Measurements from ENCODE around the gene TMEFF2. TPM values are rescaled to one million over a fixed set of nuclear protein-coding genes. Genes with fewer than 3 reads are reported as not detected.

The TMEFF2 gene
- total RNA-seq, 1 experiment from 2014 or later = not detected

- BruUV-seq (replicated peaks) = no TSS peak
- intact Hi-C loops (cut with micrococcal nuclease; ENCODE audit: unreplicated experiment) = no loop called here
- H3K4me3 Mint-ChIP-seq (ENCODE audit: low read depth, unreplicated experiment) = no peak overlapping the region
- no peaks in the 10 kb centered on the region for H3K4me1 Mint-ChIP-seq (ENCODE audit: low read depth, unreplicated experiment)
- DNase-seq = no peak
- TF ChIP-seq CTCF (IDR thresholded peaks at IDR 0.05; ENCODE audit: unreplicated experiment) = no peak
- no peaks in the 10 kb centered on the region for H3K36me3 Mint-ChIP-seq (ENCODE audit: insufficient read depth, unreplicated experiment)
- H3K27ac Mint-ChIP-seq (ENCODE audit: unreplicated experiment) = no peak overlapping the region
- CTCF ChIA-PET = no interaction called here
- H3K27me3 Mint-ChIP-seq (ENCODE audit: unreplicated experiment) = no peaks in the 10 kb centered on the region
- no peaks in the 10 kb centered on the region for H3K9me3 Mint-ChIP-seq (ENCODE audit: low read depth, unreplicated experiment)
Observed at GRCh38 chr2:192128655-192129054, 66.1 kb downstream of the TMEFF2 start.

GRCh38 chr2:192127434-192127833 lies 67.3 kb downstream of the TMEFF2 start:
- Mint-ChIP-seq H3K9me3 (ENCODE audit: low read depth, unreplicated experiment) (no peaks in the 10 kb centered on the region), H3K27ac (ENCODE audit: unreplicated experiment) (no peak overlapping the region), H3K4me1 (ENCODE audit: low read depth, unreplicated experiment) (no peaks in the 10 kb centered on the region), H3K27me3 (ENCODE audit: unreplicated experiment) (no peaks in the 10 kb centered on the region), H3K36me3 (ENCODE audit: insufficient read depth, unreplicated experiment) (no peaks in the 10 kb centered on the region), H3K4me3 (ENCODE audit: low read depth, unreplicated experiment) (no peak overlapping the region)
- CTCF ChIA-PET = no interaction called here
- no peak for TF ChIP-seq CTCF (IDR thresholded peaks at IDR 0.05; ENCODE audit: unreplicated experiment)
- BruUV-seq (replicated peaks) = no TSS peak
- no peak for DNase-seq
- intact Hi-C loops (cut with micrococcal nuclease; ENCODE audit: unreplicated experiment) = no loop called here

- Mint-ChIP-seq H3K4me3 (ENCODE audit: low read depth, unreplicated experiment) (no peak overlapping the region), H3K27ac (ENCODE audit: unreplicated experiment) (no peak overlapping the region), H3K4me1 (ENCODE audit: low read depth, unreplicated experiment) (no peaks in the 10 kb centered on the region), H3K27me3 (ENCODE audit: unreplicated experiment) (no peaks in the 10 kb centered on the region), H3K36me3 (ENCODE audit: insufficient read depth, unreplicated experiment) (no peaks in the 10 kb centered on the region), H3K9me3 (ENCODE audit: low read depth, unreplicated experiment) (no peaks in the 10 kb centered on the region)
- no peak for DNase-seq
- no peak for TF ChIP-seq CTCF (IDR thresholded peaks at IDR 0.05; ENCODE audit: unreplicated experiment)
- CTCF ChIA-PET = no interaction called here
- no TSS peak for BruUV-seq (replicated peaks)
- intact Hi-C loops (cut with micrococcal nuclease; ENCODE audit: unreplicated experiment) = no loop called here
Observed at GRCh38 chr2:192126912-192127311, 67.8 kb downstream of the TMEFF2 start.

- Mint-ChIP-seq H3K9me3 (ENCODE audit: low read depth, unreplicated experiment) (no peaks in the 10 kb centered on the region), H3K4me1 (ENCODE audit: low read depth, unreplicated experiment) (no peaks in the 10 kb centered on the region), H3K36me3 (ENCODE audit: insufficient read depth, unreplicated experiment) (no peaks in the 10 kb centered on the region), H3K27me3 (ENCODE audit: unreplicated experiment) (no peaks in the 10 kb centered on the region), H3K27ac (ENCODE audit: unreplicated experiment) (no peak overlapping the region), H3K4me3 (ENCODE audit: low read depth, unreplicated experiment) (no peak overlapping the region)
- intact Hi-C loops (cut with micrococcal nuclease; ENCODE audit: unreplicated experiment) = no loop called here
- TF ChIP-seq CTCF (IDR thresholded peaks at IDR 0.05; ENCODE audit: unreplicated experiment) = no peak
- BruUV-seq (replicated peaks) = no TSS peak
- CTCF ChIA-PET = no interaction called here
- no peak for DNase-seq
Observed at GRCh38 chr2:192126426-192126825, 68.3 kb downstream of the TMEFF2 start.

GRCh38 chr2:192124571-192124970 lies 70.2 kb downstream of the TMEFF2 start:
- CTCF ChIA-PET = no interaction called here
- H3K9me3 Mint-ChIP-seq (ENCODE audit: low read depth, unreplicated experiment) = no peaks in the 10 kb centered on the region

More at GRCh38 chr2:192124571-192124970, 70.2 kb downstream of the TMEFF2 start:
- intact Hi-C loops (cut with micrococcal nuclease; ENCODE audit: unreplicated experiment) = no loop called here
- Mint-ChIP-seq H3K36me3 (ENCODE audit: insufficient read depth, unreplicated experiment) (no peaks in the 10 kb centered on the region), H3K27me3 (ENCODE audit: unreplicated experiment) (no peaks in the 10 kb centered on the region), H3K27ac (ENCODE audit: unreplicated experiment) (no peak overlapping the region), H3K4me3 (ENCODE audit: low read depth, unreplicated experiment) (no peak overlapping the region), H3K4me1 (ENCODE audit: low read depth, unreplicated experiment) (no peaks in the 10 kb centered on the region)
- BruUV-seq (replicated peaks) = no TSS peak
- no peak for TF ChIP-seq CTCF (IDR thresholded peaks at IDR 0.05; ENCODE audit: unreplicated experiment)
- no peak for DNase-seq
